HEK293 (cell line): ENCODE measurements around the gene RBFOX2.

Experiments
- ELK4 ChIP-seq: IDR thresholded peaks from 2 replicates; pipeline ENCODE4 v1.6.1; 2011; ENCODE audit warnings: mild to moderate bottlenecking, low read depth, low read length, borderline replicate concordance
- GLI2 ChIP-seq: fragments of 450-650 bp; formaldehyde crosslinking; IDR thresholded peaks from 2 replicates; pipeline ENCODE4; 2017; ENCODE audit warnings: missing biosample characterization, missing genetic modification characterization, low read depth, borderline replicate concordance
- HOXC10 ChIP-seq: sonication (generic); formaldehyde crosslinking; IDR thresholded peaks from 2 replicates; pipeline ENCODE4 v1.8.1; 2023; ENCODE audit warnings: mild to moderate bottlenecking, missing genetic modification reagents
- KLF17 ChIP-seq: fragments of 450-650 bp; formaldehyde crosslinking; IDR thresholded peaks from 2 replicates; pipeline ENCODE4 v1.5.1; 2016; ENCODE audit warnings: missing biosample characterization, missing genetic modification characterization
- MZF1 ChIP-seq: fragments of 450-650 bp; formaldehyde crosslinking; IDR thresholded peaks from 2 replicates; pipeline ENCODE4 v1.5.1; 2017; ENCODE audit warnings: missing biosample characterization, missing genetic modification characterization, borderline replicate concordance
- OVOL3 ChIP-seq: fragments of 450-650 bp; formaldehyde crosslinking; IDR thresholded peaks from 2 replicates; pipeline ENCODE4 v1.5.1; 2016; ENCODE audit warnings: missing biosample characterization, missing genetic modification characterization
- PRDM10 ChIP-seq: fragments of 450-650 bp; formaldehyde crosslinking; IDR thresholded peaks from 2 replicates; pipeline ENCODE4 v1.5.1; 2016; ENCODE audit warnings: missing biosample characterization, missing genetic modification characterization
- PRDM4 ChIP-seq: fragments of 450-650 bp; formaldehyde crosslinking; IDR thresholded peaks from 2 replicates; pipeline ENCODE4 v1.5.1; 2017; ENCODE audit warnings: missing biosample characterization, missing genetic modification characterization
- ZBTB8A ChIP-seq: fragments of 450-650 bp; formaldehyde crosslinking; IDR thresholded peaks from 2 replicates; pipeline ENCODE4 v1.5.1; 2016; ENCODE audit warnings: missing biosample characterization, missing genetic modification characterization
- ZFP37 ChIP-seq: fragments of 450-650 bp; formaldehyde crosslinking; IDR thresholded peaks from 2 replicates; pipeline ENCODE4 v1.5.1; 2016; ENCODE audit warnings: missing biosample characterization, missing genetic modification characterization
- ZNF148 ChIP-seq: fragments of 450-650 bp; formaldehyde crosslinking; IDR thresholded peaks from 2 replicates; pipeline ENCODE4 v1.5.0; 2017; ENCODE audit warnings: missing biosample characterization, missing genetic modification characterization, borderline replicate concordance
- ZNF19 ChIP-seq: fragments of 450-650 bp; formaldehyde crosslinking; IDR thresholded peaks from 2 replicates; pipeline ENCODE4; 2016; ENCODE audit warnings: missing biosample characterization, missing genetic modification characterization, low read depth
- ZNF202 ChIP-seq: fragments of 450-650 bp; formaldehyde crosslinking; IDR thresholded peaks from 2 replicates; pipeline ENCODE4 v1.5.1; 2016; ENCODE audit warnings: missing biosample characterization, missing genetic modification characterization, borderline replicate concordance
- ZNF211 ChIP-seq: fragments of 450-650 bp; formaldehyde crosslinking; IDR thresholded peaks from 2 replicates; pipeline ENCODE4 v1.5.1; 2016; ENCODE audit warnings: low read depth, missing biosample characterization, missing genetic modification characterization
- ZNF311 ChIP-seq: fragments of 450-650 bp; formaldehyde crosslinking; IDR thresholded peaks from 2 replicates; pipeline ENCODE4 v1.5.1; 2017; ENCODE audit warnings: missing biosample characterization, missing genetic modification characterization, borderline replicate concordance
- ZNF324 ChIP-seq: fragments of 450-650 bp; formaldehyde crosslinking; IDR thresholded peaks from 2 replicates; pipeline ENCODE4 v1.5.1; 2016; ENCODE audit warnings: missing biosample characterization, missing genetic modification characterization
- ZNF341 ChIP-seq: fragments of 450-650 bp; formaldehyde crosslinking; IDR thresholded peaks from 2 replicates; pipeline ENCODE4; 2016; ENCODE audit warnings: low read depth, missing biosample characterization, missing genetic modification characterization
- ZNF404 ChIP-seq: fragments of 450-650 bp; formaldehyde crosslinking; IDR thresholded peaks from 2 replicates; pipeline ENCODE4 v1.5.1; 2017; ENCODE audit warnings: missing biosample characterization, missing genetic modification characterization
- ZNF426 ChIP-seq: fragments of 450-650 bp; formaldehyde crosslinking; IDR thresholded peaks from 2 replicates; pipeline ENCODE4 v1.5.1; 2017; ENCODE audit warnings: missing biosample characterization, missing genetic modification characterization, mild to moderate bottlenecking, inconsistent platforms, moderate library complexity
- ZNF580 ChIP-seq: fragments of 450-650 bp; formaldehyde crosslinking; IDR thresholded peaks from 2 replicates; pipeline ENCODE4 v1.5.1; 2016; ENCODE audit warnings: missing biosample characterization, missing genetic modification characterization
- ZNF626 ChIP-seq: fragments of 450-650 bp; sonication (Bioruptor Pico); formaldehyde crosslinking; IDR thresholded peaks from 2 replicates; pipeline ENCODE4 v1.5.1; 2018; ENCODE audit warnings: missing biosample characterization, missing genetic modification characterization, inconsistent platforms
- ZNF629 ChIP-seq: fragments of 450-650 bp; formaldehyde crosslinking; IDR thresholded peaks from 2 replicates; pipeline ENCODE4 v1.5.1; 2017; ENCODE audit warnings: missing biosample characterization, missing genetic modification characterization
- ZNF692 ChIP-seq: fragments of 450-650 bp; formaldehyde crosslinking; IDR thresholded peaks from 2 replicates; pipeline ENCODE4 v1.5.1; 2016; ENCODE audit warnings: missing biosample characterization, missing genetic modification characterization
- ZNF704 ChIP-seq: fragments of 450-650 bp; formaldehyde crosslinking; IDR thresholded peaks from 2 replicates; pipeline ENCODE4 v1.5.1; 2016; ENCODE audit warnings: missing biosample characterization, missing genetic modification characterization
- ZNF791 ChIP-seq: fragments of 450-650 bp; formaldehyde crosslinking; IDR thresholded peaks from 2 replicates; pipeline ENCODE4 v1.5.1; 2016; ENCODE audit warnings: missing biosample characterization, missing genetic modification characterization
- ZXDB ChIP-seq: fragments of 450-650 bp; formaldehyde crosslinking; IDR thresholded peaks from 2 replicates; pipeline ENCODE4 v1.5.1; 2016; ENCODE audit warnings: missing biosample characterization, missing genetic modification characterization

The RBFOX2 gene

GRCh38 chr22:35840302-35840739, 188.3 kb downstream of the RBFOX2 start (continued):
- TF ChIP-seq ZNF202 (no peak), PRDM4 (tag by site-specific recombination) (peak; percentile 83), GLI2 (tag by site-specific recombination) (no peak; the same call in 1 of the 2 replicates), ZNF791 (tag by site-specific recombination) (no peak), ZNF211 (tag by site-specific recombination) (no peak), HOXC10 (no peak), ZNF19 (no peak), ZNF580 (peak; percentile 73), ZNF704 (no peak), ZNF341 (tag by site-specific recombination) (peak; percentile 75), ZXDB (tag by site-specific recombination) (peak; percentile 91), ZFP37 (no peak), ZNF626 (tag by site-specific recombination) (no peak), ELK4 (no peak), ZNF311 (tag by site-specific recombination) (no peak), ZNF692 (tag by site-specific recombination) (peak; percentile 92), ZNF426 (tag by site-specific recombination) (no peak), ZBTB8A (tag by site-specific recombination) (peak; percentile 57; the same call in 1 of the 2 replicates), ZNF324 (peak; percentile 99), ZNF148 (peak; percentile 99), MZF1 (tag by site-specific recombination) (no peak), OVOL3 (tag by site-specific recombination) (no peak), PRDM10 (peak; percentile 14; the same call in 1 of the 2 replicates), KLF17 (tag by site-specific recombination) (peak; percentile 99), ZNF629 (tag by site-specific recombination) (peak; percentile 90), ZNF404 (tag by site-specific recombination) (0 out of 2 replicates have a peak, but pooled peaks have one; percentile 64)
